GM12801 (cell line): ENCODE measurements around the gene FLNB.

Experiments
- TF ChIP-seq, protein P1 (sequence below): IDR thresholded peaks from one replicate; pipeline ENCODE4 v1.5.1; 2011; ENCODE audit warnings: control low read depth; ENCODE audit not compliant: insufficient read length; ENCODE audit errors: extremely low read depth

FLNB gene

DNA sequence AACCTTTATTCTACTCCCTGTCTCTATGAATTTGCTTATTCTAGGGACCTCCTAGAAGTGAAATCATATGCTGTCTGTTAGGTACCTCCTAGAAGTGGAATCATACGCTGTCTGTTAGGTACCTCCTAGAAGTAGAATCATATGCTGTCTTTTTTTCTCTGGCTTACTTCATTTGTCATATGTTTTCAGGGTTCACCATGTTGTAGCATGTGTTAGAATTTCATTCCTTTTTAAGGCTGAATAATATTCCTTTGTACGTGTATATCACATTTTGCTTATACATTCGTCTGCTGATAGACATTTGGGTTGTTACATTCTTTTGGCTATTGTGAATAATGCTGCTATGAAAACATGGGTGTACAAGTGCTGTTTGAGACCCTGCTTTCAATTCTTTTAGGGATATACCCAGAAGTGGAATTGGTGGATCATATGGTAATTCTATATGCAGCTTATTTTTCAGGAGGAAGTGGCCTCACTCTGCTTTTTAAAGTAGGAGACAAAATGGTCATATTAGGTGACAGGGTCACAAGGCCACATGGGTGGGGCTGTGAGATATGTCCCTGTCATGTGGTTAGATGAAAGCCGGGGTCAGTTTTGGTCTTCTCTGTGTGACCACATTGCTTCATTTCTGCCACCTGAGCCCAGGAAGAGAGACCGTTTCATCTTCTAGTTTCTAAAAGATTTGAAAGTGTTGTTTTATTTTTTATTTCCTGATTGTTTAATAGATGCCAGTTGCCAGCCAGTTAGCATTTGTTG is 76.7 kb downstream of the FLNB start:
- TF ChIP-seq, protein P1, sequence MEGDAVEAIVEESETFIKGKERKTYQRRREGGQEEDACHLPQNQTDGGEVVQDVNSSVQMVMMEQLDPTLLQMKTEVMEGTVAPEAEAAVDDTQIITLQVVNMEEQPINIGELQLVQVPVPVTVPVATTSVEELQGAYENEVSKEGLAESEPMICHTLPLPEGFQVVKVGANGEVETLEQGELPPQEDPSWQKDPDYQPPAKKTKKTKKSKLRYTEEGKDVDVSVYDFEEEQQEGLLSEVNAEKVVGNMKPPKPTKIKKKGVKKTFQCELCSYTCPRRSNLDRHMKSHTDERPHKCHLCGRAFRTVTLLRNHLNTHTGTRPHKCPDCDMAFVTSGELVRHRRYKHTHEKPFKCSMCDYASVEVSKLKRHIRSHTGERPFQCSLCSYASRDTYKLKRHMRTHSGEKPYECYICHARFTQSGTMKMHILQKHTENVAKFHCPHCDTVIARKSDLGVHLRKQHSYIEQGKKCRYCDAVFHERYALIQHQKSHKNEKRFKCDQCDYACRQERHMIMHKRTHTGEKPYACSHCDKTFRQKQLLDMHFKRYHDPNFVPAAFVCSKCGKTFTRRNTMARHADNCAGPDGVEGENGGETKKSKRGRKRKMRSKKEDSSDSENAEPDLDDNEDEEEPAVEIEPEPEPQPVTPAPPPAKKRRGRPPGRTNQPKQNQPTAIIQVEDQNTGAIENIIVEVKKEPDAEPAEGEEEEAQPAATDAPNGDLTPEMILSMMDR: no peak

DNA sequence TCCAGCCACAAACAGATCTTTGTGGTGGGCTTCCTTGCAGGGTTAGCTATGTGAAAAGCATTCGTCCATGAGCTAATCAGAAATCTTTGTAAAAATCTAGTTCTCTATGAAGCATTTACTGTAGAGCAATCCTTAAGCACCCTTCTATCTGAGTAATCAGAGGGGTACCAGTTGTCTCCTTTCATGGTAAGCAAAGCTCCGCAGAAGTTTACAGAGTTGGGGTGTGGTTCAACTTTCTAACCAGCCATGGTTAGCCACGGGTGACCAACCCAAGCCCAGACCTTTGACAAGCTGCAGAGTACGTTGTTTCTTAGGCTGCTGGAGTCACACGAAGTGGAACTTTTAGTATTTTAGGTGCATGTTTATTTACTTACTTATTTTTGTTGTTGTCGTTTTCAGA is 77.4 kb downstream of the FLNB start:
- TF ChIP-seq, protein P1: no peak

GRCh38 chr3:58088501-58088900 is 80.3 kb downstream of the FLNB start:
- TF ChIP-seq, protein P1: no peak

DNA sequence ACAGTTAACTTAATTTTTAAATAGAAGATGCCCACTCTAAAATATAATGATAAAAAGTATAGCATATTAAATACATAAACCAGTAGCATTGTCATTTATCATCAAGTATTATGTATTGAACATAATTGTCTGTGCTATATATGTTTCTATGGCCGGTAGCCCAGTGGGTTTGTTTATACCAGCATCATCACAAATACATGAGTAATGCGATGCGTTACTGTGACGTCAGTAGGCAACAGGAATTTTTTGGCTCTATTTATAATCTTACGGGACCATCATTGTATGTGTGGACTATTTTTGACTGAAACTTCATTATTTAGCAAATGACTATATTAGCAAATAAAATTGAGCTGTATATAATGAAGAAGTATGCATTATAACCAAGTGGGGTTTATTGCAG is 82.1 kb downstream of the FLNB start:
- TF ChIP-seq, protein P1: no peak

- TF ChIP-seq, protein P1: no peak
These were observed 84.3 kb downstream of the FLNB start for GRCh38 chr3:58092521-58092920.

GRCh38 chr3:58093574-58094195 is 85.5 kb downstream of the FLNB start:
- TF ChIP-seq, protein P1: no peak

DNA sequence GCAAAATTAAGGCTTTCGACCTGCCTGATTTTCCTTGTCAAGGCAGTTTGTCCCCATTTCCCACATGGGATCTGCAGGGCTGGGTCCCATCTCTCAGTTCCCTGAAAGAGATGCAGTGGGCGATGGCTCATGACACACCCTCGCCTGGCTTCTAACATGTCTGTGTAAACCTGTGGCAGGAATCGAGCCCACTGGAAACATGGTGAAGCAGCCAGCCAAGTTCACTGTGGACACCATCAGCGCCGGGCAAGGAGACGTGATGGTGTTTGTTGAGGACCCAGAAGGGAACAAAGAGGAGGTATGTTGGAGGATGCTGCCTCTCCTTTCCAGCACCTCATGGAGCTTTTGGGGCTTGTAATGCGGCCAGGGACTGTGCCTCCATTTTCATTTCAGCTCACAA is 86.4 kb downstream of the FLNB start:
- TF ChIP-seq, protein P1: no peak
